Fibroblast of the aortic adventitia (primary cell): ENCODE data around the gene ATF4. TPM values are rescaled to one million over a fixed set of nuclear protein-coding genes. Genes with fewer than 3 reads are reported as not detected.
A peak's percentile ranks its signal among the peaks of the same experiment; 100 is the strongest.

ENCODE experiments used
- DNase-seq: peaks from one replicate; pipeline ENCODE4 v3.0.0-alpha.2; 2010; ENCODE audit warnings: low read depth
- H3K4me3 ChIP-seq: 2 replicates; pipeline ENCODE4 v1.5.1; 2011; ENCODE audit warnings: low read depth, mild to moderate bottlenecking, control low read depth, low read length, moderate library complexity
- CTCF ChIP-seq: IDR thresholded peaks from 2 replicates; pipeline ENCODE4 v1.5.1; 2011; ENCODE audit warnings: mild to moderate bottlenecking, low read length, control low read depth, inconsistent platforms; ENCODE audit not compliant: insufficient read depth
- total RNA-seq: library from RNA; depleted of rRNA; stranded (reverse); fragments of >200 nt; gene quantifications from 2 replicates; pipeline ENCODE4 v1.2.3, GENCODE V29; 2012; ENCODE audit warnings: low replicate concordance

The ATF4 gene
- total RNA-seq, 1 donor = 259 TPM

- no peak for TF ChIP-seq CTCF
- DNase-seq = no peak
- H3K4me3 ChIP-seq = no peak overlapping the region
Measured at GRCh38 chr22:39558254-39558727, 37.9 kb downstream of the ATF4 start.

GRCh38 chr22:39558950-39559349 lies 38.6 kb downstream of the ATF4 start:
- no peak for TF ChIP-seq CTCF
- no peak for DNase-seq
- no peak overlapping the region for H3K4me3 ChIP-seq

DNA sequence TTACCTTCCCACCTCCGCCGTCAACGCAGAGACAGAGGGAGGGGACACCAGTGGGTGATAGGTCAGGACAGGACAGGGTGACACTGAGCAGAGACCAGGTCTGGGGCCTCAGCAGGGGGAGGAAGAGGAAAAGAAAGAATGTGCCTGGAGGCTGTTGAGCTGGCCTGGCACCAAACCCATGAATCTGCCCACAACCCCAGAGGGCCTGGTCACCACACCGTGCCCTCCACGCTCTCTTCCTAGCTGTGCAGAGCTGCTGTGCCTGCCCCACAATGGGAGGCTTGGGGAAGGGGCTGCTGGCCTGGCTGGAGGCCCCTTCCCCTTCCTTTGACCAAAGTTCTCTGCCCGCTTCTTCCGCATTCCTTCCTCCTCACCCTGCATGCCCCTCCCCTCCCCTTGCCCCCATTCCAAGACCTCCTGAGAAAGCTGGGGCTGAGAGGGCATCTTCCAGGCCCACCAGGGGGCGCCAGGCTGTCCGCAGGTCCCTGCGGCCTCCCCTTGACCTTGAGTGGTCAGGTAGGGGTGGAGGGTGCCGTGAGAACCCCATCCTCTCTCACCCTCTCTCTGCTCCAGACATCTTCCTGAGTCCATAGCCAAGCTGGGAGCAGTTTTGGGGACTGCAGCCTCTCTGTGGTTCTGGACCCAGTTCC lies 39.2 kb downstream of the ATF4 start:
- no peak overlapping the region for H3K4me3 ChIP-seq
- DNase-seq = no peak
- TF ChIP-seq CTCF = peak; percentile 39

DNA sequence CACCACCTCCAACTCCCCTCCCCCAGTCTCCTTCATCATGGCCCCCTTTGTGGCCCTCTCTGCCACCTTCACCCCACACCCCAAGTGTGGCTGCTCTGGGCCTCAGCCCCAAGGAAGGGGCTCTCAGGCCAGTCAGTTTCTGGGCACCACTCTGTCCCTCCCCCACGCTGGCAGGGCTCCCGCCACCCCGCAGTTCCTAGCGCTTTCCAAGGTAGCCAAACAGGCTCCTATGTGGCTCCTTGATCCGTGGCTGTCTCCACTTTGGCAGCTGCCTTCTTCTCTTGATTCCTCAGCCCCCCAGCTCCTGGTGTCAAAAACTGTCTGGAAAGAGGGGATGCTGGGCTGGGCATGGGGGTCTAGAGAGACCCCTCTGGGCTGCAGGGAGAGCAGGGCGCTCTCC lies 39.8 kb downstream of the ATF4 start:
- no peak overlapping the region for H3K4me3 ChIP-seq
- no peak for DNase-seq
- no peak for TF ChIP-seq CTCF

GRCh38 chr22:39562839-39563489 lies 42.6 kb downstream of the ATF4 start:
- no peak for TF ChIP-seq CTCF
- H3K4me3 ChIP-seq = no peak overlapping the region
- DNase-seq = no peak

DNA sequence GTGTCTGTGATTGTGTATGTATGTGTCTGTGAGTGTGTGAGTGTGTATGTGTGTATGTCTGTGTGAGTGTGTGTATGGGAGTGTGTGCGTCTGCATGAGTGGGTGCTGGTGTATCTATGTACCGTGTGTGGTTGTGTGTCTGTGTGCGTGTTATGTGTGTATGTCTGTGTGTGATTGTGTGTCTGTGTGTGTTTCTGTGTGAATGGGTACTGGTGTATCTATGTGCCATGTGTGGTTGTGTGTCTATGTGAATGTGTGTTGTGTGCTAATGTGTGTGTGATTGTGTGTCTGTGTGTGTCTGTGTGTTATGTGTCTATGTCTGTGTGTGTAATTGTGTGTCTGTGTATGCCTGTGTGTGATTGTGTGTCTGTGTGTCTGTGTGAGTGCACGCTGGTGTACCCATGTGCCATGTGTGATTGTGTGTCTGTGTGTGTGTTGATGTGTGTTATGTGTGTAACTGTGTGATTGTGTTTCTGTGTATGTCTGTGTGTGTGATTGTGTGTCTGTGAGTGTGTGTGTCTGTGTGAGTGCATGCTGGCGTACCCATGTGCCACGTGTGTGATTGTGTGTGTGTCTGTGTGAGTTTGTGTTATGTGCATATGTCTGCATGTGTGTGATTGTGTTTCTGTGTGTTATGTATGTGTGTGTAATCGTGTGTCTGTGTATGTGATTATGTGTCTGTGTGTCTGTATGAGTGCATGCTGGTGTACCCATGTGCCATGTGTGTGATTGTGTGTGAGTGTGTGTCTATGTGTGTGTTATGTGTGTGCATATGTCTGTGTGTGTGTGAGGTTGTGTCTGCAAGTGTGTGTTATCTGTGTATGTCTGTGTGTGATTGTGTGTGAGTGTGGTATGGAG lies 43.4 kb downstream of the ATF4 start:
- H3K4me3 ChIP-seq = no peak overlapping the region
- DNase-seq = no peak
- no peak for TF ChIP-seq CTCF
